Ishikawa (cell line): ENCODE data around the gene HELZ.

Experiments used
- CEBPB ChIP-seq: IDR thresholded peaks from 2 replicates; pipeline ENCODE4 v1.6.1; 2012
- NFIC ChIP-seq: IDR thresholded peaks from 2 replicates; pipeline ENCODE4 v1.6.1; 2012
- RAD21 ChIP-seq: IDR thresholded peaks from 2 replicates; pipeline ENCODE4 v1.6.1; 2012; ENCODE audit warnings: low read depth
- TF ChIP-seq, protein P1 (sequence below): IDR thresholded peaks from 2 replicates; pipeline ENCODE4 v1.6.1; 2012

DNA sequence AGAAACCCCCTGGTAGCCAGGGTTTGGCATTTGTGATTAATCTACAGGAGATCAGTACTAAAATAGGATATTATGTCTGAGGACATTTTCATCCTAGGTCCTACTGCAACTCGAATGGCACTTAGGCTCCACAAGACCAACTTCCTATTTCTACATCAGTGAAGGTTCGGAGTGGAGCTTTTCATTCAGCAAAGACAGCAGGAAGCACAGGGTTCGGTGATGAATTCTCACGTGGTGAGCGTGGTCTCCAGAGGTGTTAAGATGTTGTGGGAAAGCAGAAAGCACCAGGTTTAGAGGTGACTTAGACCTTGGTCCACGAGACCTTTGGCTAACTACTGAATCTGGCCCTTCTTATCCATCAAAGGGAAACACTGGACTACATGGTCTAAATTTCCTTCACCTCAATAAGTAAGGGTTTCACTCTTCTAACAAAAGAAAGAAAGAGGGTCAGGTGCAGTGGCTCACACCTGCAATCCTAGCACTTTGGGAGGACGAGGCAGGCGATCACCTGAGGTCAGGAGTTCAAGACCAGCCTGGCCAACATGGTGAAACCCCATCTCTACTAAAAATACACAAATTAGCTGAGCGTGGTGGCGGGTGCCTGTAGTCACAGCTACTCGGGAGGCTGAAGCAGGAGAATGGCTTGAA is 13.9 kb upstream of the HELZ start:
- no peak for TF ChIP-seq NFIC
- TF ChIP-seq RAD21 = no peak
- no peak for TF ChIP-seq CEBPB
- TF ChIP-seq, protein P1, sequence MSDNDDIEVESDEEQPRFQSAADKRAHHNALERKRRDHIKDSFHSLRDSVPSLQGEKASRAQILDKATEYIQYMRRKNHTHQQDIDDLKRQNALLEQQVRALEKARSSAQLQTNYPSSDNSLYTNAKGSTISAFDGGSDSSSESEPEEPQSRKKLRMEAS = no peak
